Naive thymus-derived CD4-positive, alpha-beta T cell (primary cell): Measurements from ENCODE around the gene ALPL. TPM values are rescaled to one million over a fixed set of nuclear protein-coding genes. Genes with fewer than 3 reads are reported as not detected.
"Not testable (repeated sequence)": the region's sequence is repeated elsewhere in the genome, so short reads cannot be mapped to it uniquely, and the experiment has no call there.

ENCODE experiments used
- ATAC-seq: fragments of 150-1000 bp; cut with Tn5 transposase; 2 replicates; pipeline ENCODE4 v1.10.0; 2021; ENCODE audit warnings: mild to moderate bottlenecking, moderate library complexity
- CTCF ChIA-PET: fragments of 350-600 bp; sonication (Branson Sonifier 250); formaldehyde crosslinking; loops from one replicate; lab custom pipeline; 2021; ENCODE audit warnings: antibody characterized with exemption; lab: Charles Lee
- POLR2A ChIA-PET: fragments of 350-600 bp; sonication (Branson Sonifier 250); formaldehyde crosslinking; loops from one replicate; lab custom pipeline; 2021; ENCODE audit warnings: antibody characterized with exemption, inconsistent platforms; lab: Charles Lee
- DNase-seq, 9 donors: peaks; one replicate each; pipeline versions ENCODE4 v3.0.0 to v3.0.0-alpha.2; 2020 to 2022; ENCODE audit warnings: mixed read lengths in 1 of 9
- H3K27ac ChIP-seq: one replicate; pipeline ENCODE4 v1.7.0; 2013; ENCODE audit warnings: mild to moderate bottlenecking, low read depth, low read length, moderate library complexity
- H3K27me3 ChIP-seq, 2 donors: one replicate each; pipeline ENCODE4 v1.7.0; 2013; ENCODE audit warnings: low read length in 2 of 2, mild to moderate bottlenecking in 2 of 2, moderate library complexity in 2 of 2; ENCODE audit not compliant: control insufficient read depth in 2 of 2, insufficient read depth in 2 of 2
- H3K36me3 ChIP-seq, 3 experiments: 1 replicate in 2 of 3; 2 replicates in 1 of 3; pipeline ENCODE4 v1.7.0; 2013; ENCODE audit warnings: low read length in 3 of 3, mild to moderate bottlenecking in 3 of 3, moderate library complexity in 1 of 3; ENCODE audit not compliant: insufficient read depth in 3 of 3, control insufficient read depth in 2 of 3
- H3K4me1 ChIP-seq, 2 donors: one replicate each; pipeline ENCODE4 v1.7.0; 2013; ENCODE audit warnings: low read length in 2 of 2, mild to moderate bottlenecking in 2 of 2, moderate library complexity in 1 of 2; ENCODE audit not compliant: control insufficient read depth in 2 of 2, insufficient read depth in 2 of 2
- H3K4me3 ChIP-seq: 2 replicates; pipeline ENCODE4 v1.7.0; 2013; ENCODE audit warnings: mild to moderate bottlenecking, low read length
- H3K9me3 ChIP-seq, 3 experiments: 1 replicate in 2 of 3; 2 replicates in 1 of 3; pipeline ENCODE4 v1.7.0; 2013; ENCODE audit warnings: low read length in 3 of 3; ENCODE audit not compliant: control insufficient read depth in 2 of 3
- H3K27ac Mint-ChIP-seq, 9 donors: one replicate each; pipeline ENCODE4 v1.8.0; 2020 to 2022; ENCODE audit warnings: mixed read lengths in 9 of 9, mild to moderate bottlenecking in 8 of 9, moderate library complexity in 5 of 9, inconsistent platforms in 2 of 9
- H3K27me3 Mint-ChIP-seq, 5 donors: one replicate each; pipeline ENCODE4 v1.8.0; 2021 to 2022; ENCODE audit warnings: mixed read lengths in 5 of 5, mild to moderate bottlenecking in 1 of 5
- H3K36me3 Mint-ChIP-seq, 5 donors: one replicate each; pipeline ENCODE4 v1.8.0; 2020 to 2022; ENCODE audit warnings: mixed read lengths in 5 of 5, mild to moderate bottlenecking in 3 of 5, inconsistent platforms in 1 of 5
- H3K4me1 Mint-ChIP-seq, 7 donors: one replicate each; pipeline ENCODE4 v1.8.0; 2020 to 2022; ENCODE audit warnings: mixed read lengths in 7 of 7, mild to moderate bottlenecking in 3 of 7, inconsistent platforms in 1 of 7
- H3K4me3 Mint-ChIP-seq, 10 donors: one replicate each; pipeline ENCODE4 v1.8.0; 2020 to 2022; ENCODE audit warnings: mild to moderate bottlenecking in 10 of 10, mixed read lengths in 10 of 10, moderate library complexity in 6 of 10, inconsistent platforms in 2 of 10
- H3K9me3 Mint-ChIP-seq, 11 donors: one replicate each; pipeline ENCODE4 v1.8.0; 2020 to 2022; ENCODE audit warnings: mixed read lengths in 11 of 11, mild to moderate bottlenecking in 4 of 11, inconsistent platforms in 1 of 11, moderate library complexity in 1 of 11
- intact Hi-C, 2 donors: fragments of 100-400 bp; cut with micrococcal nuclease; formaldehyde crosslinking; loops; one replicate each; pipeline ENCODE4 v1.15.1; 2023
- polyA plus RNA-seq, 2 donors: library from polyadenylated mRNA; unstranded; fragments of 300-500 nt; fragmentation: Illumina TruSeq; gene quantifications; one replicate each; pipeline ENCODE4 v1.2.3, GENCODE V29; 2021
- total RNA-seq, 6 experiments: library from RNA in 5 of 6; stranded (reverse) in 5 of 6; gene quantifications; 1 replicate in 5 of 6; 2 replicates in 1 of 6; pipeline ENCODE4 v1.2.3 and lab custom pipeline; 2021 to 2026

Gene ALPL
- total and polyA plus RNA-seq, 7 experiments from 2014 or later = not detected

DNA sequence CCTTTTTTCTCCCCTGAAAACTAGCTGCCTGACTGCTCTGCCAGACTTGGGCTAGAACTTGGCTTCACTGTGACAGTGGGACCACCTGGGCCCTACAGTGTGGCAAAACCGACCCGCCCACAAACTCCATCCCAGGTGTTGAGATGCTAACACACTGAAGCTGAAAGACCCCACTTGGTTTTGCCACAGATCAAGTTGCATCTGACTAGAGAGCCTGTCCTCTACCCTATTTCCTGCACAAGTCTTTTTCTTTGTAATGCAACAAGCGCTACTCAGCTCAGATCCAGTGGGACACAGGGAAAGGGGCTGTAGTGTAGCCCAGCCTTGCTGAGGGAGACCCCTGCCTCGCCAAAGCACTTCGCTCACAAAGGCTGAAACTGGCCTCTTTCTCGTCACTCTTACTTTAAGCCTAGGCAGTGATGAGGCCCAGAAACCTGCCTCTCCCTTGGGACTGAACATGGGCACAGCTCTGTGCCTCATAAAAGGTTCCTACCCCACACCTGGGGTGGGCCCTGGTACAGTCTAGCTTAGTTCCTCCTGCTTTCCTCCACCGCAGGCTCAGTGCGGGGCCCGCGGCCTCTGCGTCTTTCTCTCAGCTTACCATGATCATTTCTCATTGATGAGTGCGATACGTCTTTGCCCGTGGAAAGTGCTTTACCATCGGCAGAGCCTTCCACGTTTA lies 9.7 kb downstream of the ALPL start:
- H3K36me3 Mint-ChIP-seq = no peaks in the 10 kb centered on the region
- H3K4me3 ChIP-seq = no peak overlapping the region
- H3K4me1 ChIP-seq = no peaks in the 10 kb centered on the region
- H3K4me1 Mint-ChIP-seq = no peaks in the 10 kb centered on the region
- H3K27me3 ChIP-seq = no peaks in the 10 kb centered on the region
- H3K36me3 ChIP-seq = no peaks in the 10 kb centered on the region
- ChIA-PET CTCF (interaction anchor here (0.6 kb wide), 1 partner anchor 1579 kb away, joined by 3 read pairs; no protein-coding TSS in a partner anchor), POLR2A (no interaction called here)
- ATAC-seq (peak; percentile 29), DNase-seq (no peak)
- intact Hi-C loops = no loop called here
- no peaks in the 10 kb centered on the region for H3K9me3 Mint-ChIP-seq
- no peaks in the 10 kb centered on the region for H3K9me3 ChIP-seq
- no peak overlapping the region for H3K4me3 Mint-ChIP-seq
- peaks cover 0 to 3% (median 0%) of the 10 kb centered on the region in 5 donors for H3K27me3 Mint-ChIP-seq
- no peak overlapping the region for H3K27ac ChIP-seq
- H3K27ac Mint-ChIP-seq = no peak overlapping the region

GRCh38 chr1:21519486-21520070 lies 10.4 kb downstream of the ALPL start:
- H3K27me3 ChIP-seq, H3K4me3 Mint-ChIP-seq, ATAC-seq, H3K27me3 Mint-ChIP-seq, intact Hi-C loops, H3K4me1 Mint-ChIP-seq, H3K27ac ChIP-seq, DNase-seq, H3K9me3 Mint-ChIP-seq, CTCF ChIA-PET, H3K27ac Mint-ChIP-seq, H3K9me3 ChIP-seq, H3K36me3 Mint-ChIP-seq, H3K4me3 ChIP-seq, H3K36me3 ChIP-seq, POLR2A ChIA-PET, H3K4me1 ChIP-seq: not testable (repeated sequence)

DNA sequence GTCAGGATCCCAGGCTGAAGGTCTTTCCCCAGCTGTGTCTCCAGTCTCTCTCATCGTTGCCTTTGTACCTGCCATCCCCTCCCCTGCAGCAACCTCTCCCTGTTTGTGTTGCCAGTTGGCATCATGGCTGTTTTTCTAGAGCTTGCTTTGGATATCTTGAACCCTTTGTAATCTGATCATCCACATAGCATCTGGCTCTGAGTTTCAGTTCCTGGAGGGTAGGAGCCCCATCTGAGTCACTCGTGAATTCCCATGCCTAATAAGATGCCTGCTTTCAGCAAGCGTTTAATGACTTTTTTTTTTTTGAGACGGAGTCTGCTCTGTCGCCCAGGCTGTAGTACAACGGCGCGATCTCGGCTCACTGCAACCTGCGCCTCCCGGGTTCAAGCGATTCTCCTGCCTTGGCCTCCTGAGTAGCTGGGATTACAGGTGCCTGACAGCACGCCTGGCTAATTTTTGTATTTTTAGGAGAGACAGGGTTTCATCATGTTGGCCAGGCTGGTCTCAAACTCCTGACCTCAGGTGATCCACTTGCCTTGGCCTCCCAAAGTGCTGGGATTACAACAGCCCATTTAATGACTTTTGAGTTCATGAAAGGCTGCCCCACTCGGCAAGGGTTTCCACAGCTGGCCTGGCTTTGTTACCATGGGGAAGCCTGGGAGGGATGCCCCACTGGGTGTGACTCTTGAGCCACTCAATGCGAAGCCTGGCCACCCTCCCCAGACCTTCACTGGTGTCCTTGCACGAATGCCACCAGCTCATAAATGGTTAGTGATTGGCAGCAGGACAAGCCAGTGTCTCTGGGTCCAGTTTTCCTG lies 11.9 kb downstream of the ALPL start:
- H3K4me3 Mint-ChIP-seq = no peak overlapping the region
- no peak for ATAC-seq

GRCh38 chr1:21521717-21522060 lies 12.5 kb downstream of the ALPL start:
- peaks cover 0 to 3% (median 0%) of the 10 kb centered on the region in 7 donors for H3K4me1 Mint-ChIP-seq
- Histone ChIP-seq H3K9me3 (no peaks in the 10 kb centered on the region), H3K27ac (no peak overlapping the region), H3K27me3 (no peaks in the 10 kb centered on the region), H3K36me3 (no peaks in the 10 kb centered on the region), H3K4me1 (no peaks in the 10 kb centered on the region), H3K4me3 (no peak overlapping the region)
- peaks cover 0 to 7% (median 0%) of the 10 kb centered on the region in 5 donors for H3K27me3 Mint-ChIP-seq
- no peaks in the 10 kb centered on the region for H3K9me3 Mint-ChIP-seq
- no peak overlapping the region for H3K4me3 Mint-ChIP-seq
- intact Hi-C loops = no loop called here
- no peaks in the 10 kb centered on the region for H3K36me3 Mint-ChIP-seq
- H3K27ac Mint-ChIP-seq = no peak overlapping the region
- ChIA-PET POLR2A (no interaction called here), CTCF (interaction anchor here (0.6 kb wide), 1 partner anchor 921 kb away, joined by 5 read pairs; no protein-coding TSS in a partner anchor)
- ATAC-seq (no peak), DNase-seq (no peak)

More for the DNA sequence above, 11.9 kb downstream of the ALPL start:
- H3K4me1 Mint-ChIP-seq = peaks cover 0 to 3% (median 0%) of the 10 kb centered on the region in 7 donors
- peaks cover 0 to 8% (median 0%) of the 10 kb centered on the region in 5 donors for H3K27me3 Mint-ChIP-seq
- Histone ChIP-seq H3K36me3 (no peaks in the 10 kb centered on the region), H3K4me3 (no peak overlapping the region), H3K27ac (no peak overlapping the region), H3K9me3 (no peaks in the 10 kb centered on the region), H3K4me1 (no peaks in the 10 kb centered on the region), H3K27me3 (no peaks in the 10 kb centered on the region)
- intact Hi-C loops = no loop called here
- H3K27ac Mint-ChIP-seq = no peak overlapping the region
- H3K36me3 Mint-ChIP-seq = no peaks in the 10 kb centered on the region
- POLR2A ChIA-PET = interaction anchor here (0.6 kb wide), 1 partner anchor 566 kb away, joined by 4 read pairs; no protein-coding TSS in a partner anchor
- CTCF ChIA-PET = interaction anchor here (0.6 kb wide), 1 partner anchor 922 kb away, joined by 5 read pairs; no protein-coding TSS in a partner anchor
- no peaks in the 10 kb centered on the region for H3K9me3 Mint-ChIP-seq
- DNase-seq = no peak

DNA sequence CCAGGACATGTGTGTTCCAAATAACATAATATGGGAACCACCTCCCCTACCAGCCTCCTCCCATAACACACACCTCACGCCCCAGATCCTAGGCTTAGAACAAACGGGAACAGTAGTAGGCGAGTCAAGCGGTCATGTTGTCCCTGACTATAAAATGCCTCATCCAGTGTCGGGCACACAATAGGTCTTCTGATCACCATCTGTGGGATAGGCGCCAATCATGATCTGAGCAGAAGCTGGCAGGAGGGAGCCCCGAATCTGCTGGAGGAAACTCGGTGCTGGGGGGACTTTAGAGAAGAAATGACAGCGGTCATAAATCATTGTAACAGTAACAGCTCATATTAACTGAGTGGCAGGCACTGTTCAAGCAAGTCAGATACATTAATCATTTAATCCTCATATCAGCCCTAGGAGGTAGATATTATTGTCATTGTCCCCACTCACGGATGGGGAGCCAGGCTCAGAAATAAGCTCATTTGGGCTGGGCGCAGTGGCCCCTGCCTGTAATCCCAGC lies 13.4 kb downstream of the ALPL start:
- Histone ChIP-seq H3K4me3 (no peak overlapping the region), H3K27me3 (no peaks in the 10 kb centered on the region), H3K4me1 (no peaks in the 10 kb centered on the region), H3K9me3 (no peaks in the 10 kb centered on the region), H3K36me3 (no peaks in the 10 kb centered on the region), H3K27ac (no peak overlapping the region)
- peak overlapping the region in 1 of 9 donors; percentile 15 for H3K27ac Mint-ChIP-seq
- ChIA-PET CTCF (no interaction called here), POLR2A (interaction anchor here (0.6 kb wide), 1 partner anchor 10 kb away, joined by 3 read pairs; no protein-coding TSS in a partner anchor)
- no peak overlapping the region for H3K4me3 Mint-ChIP-seq
- H3K9me3 Mint-ChIP-seq = no peaks in the 10 kb centered on the region
- intact Hi-C loops = no loop called here
- DNase-seq (no peak), ATAC-seq (no peak)
- H3K27me3 Mint-ChIP-seq = peaks cover 0 to 7% (median 0%) of the 10 kb centered on the region in 5 donors
- H3K4me1 Mint-ChIP-seq = peaks cover 0 to 3% (median 0%) of the 10 kb centered on the region in 7 donors
- H3K36me3 Mint-ChIP-seq = no peaks in the 10 kb centered on the region

GRCh38 chr1:21523297-21523813 lies 14.1 kb downstream of the ALPL start:
- DNase-seq (no peak), ATAC-seq (no peak)
- Histone ChIP-seq H3K4me3 (no peak overlapping the region), H3K27me3 (no peaks in the 10 kb centered on the region), H3K27ac (no peak overlapping the region), H3K36me3 (no peaks in the 10 kb centered on the region), H3K4me1 (no peaks in the 10 kb centered on the region), H3K9me3 (no peaks in the 10 kb centered on the region)
- ChIA-PET CTCF (no interaction called here), POLR2A (no interaction called here)
- H3K4me3 Mint-ChIP-seq = no peak overlapping the region
- no peak overlapping the region for H3K27ac Mint-ChIP-seq
- intact Hi-C loops = no loop called here
- no peaks in the 10 kb centered on the region for H3K9me3 Mint-ChIP-seq
- peaks cover 0 to 7% (median 0%) of the 10 kb centered on the region in 5 donors for H3K27me3 Mint-ChIP-seq
- H3K36me3 Mint-ChIP-seq = no peaks in the 10 kb centered on the region
- H3K4me1 Mint-ChIP-seq = peaks cover 0 to 3% (median 0%) of the 10 kb centered on the region in 7 donors
